ENCODE measurements around the gene DPH3.

GRCh38 chr3:16286751-16287543 lies 22.2 kb upstream of the DPH3 start:
- TF ChIP-seq POLR2A (IDR thresholded peaks at IDR 0.05; ENCODE audit: low read length) (no peak), MAX (IDR thresholded peaks at IDR 0.05) (no peak), CEBPB (IDR thresholded peaks at IDR 0.05) (no peak), CTCF (IDR thresholded peaks at IDR 0.05) (no peak), RAD21 (conservative IDR thresholded peaks at IDR 0.05 in 1 of 2, IDR thresholded peaks at IDR 0.05 in 1 of 2) (no peak), RNF2 (IDR thresholded peaks at IDR 0.05; ENCODE audit: borderline replicate concordance, low read depth) (no peak), TP53 (CRISPR knock-in tag; IDR thresholded peaks at IDR 0.05) (no peak), RFX5 (IDR thresholded peaks at IDR 0.05) (no peak), FOSL2 (IDR thresholded peaks at IDR 0.05) (no peak), FOSL2 (CRISPR knock-in tag; IDR thresholded peaks at IDR 0.05) (no peak), RARB (CRISPR knock-in tag; IDR thresholded peaks at IDR 0.05) (no peak)
